Measurements from ENCODE around the gene RGS2. TPM values are rescaled to one million over a fixed set of nuclear protein-coding genes. Genes with fewer than 3 reads are reported as not detected.

The RGS2 gene, protein sequence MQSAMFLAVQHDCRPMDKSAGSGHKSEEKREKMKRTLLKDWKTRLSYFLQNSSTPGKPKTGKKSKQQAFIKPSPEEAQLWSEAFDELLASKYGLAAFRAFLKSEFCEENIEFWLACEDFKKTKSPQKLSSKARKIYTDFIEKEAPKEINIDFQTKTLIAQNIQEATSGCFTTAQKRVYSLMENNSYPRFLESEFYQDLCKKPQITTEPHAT
- 53.8 to 89.9 TPM (median 58.2 TPM) in 5 replicates for total RNA-seq (2022; extraction: Qiagen RNA extraction; ENCODE audit: low read depth)

DNA sequence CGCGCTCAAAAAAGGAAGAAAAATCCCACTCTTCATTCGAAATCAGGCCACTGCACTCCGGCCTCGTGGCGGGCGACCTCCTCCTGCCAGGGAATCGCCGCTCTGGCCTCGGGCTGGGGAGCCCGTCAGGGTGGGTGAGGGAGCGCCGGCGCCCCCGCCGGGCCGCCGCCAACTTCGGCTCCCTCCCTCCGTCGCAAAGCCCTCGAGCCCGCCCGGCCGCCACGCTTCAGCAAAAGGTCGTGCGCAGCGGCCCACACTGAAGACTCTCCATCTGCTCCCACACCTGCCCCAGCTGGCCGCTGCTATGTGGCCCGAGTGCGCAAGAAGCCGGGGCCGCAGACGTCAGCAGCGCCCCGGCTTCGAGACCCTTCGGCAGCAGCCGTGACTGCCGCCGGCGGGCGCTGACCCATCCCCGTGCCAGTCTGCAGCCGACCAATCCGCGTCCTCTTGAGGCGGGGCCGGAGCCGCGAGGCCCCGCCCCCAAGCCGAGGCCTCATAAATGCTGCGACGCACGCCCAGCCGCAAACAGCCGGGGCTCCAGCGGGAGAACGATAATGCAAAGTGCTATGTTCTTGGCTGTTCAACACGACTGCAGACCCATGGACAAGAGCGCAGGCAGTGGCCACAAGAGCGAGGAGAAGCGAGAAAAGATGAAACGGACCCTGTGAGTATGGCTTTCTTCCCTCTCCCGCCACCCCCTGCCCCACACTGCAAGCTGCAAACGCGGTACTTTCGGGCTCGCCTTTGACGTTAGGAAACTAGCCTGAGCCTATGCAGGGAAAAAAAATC is at the start of gene RGS2:
RGS2 (plus strand) TSS at position 522 of the 789 bp plus-strand sequence; CDS start at position 555, 33 bp downstream.

Other genes starting within 250 kb of the RGS2 start
- gene RGS1, start 233.3 kb upstream of the RGS2 start, total RNA-seq (2022; extraction: Qiagen RNA extraction; ENCODE audit: low read depth): not detected in 5 replicates
- not detected in 5 replicates for gene RGS13, start 172.9 kb upstream of the RGS2 start, total RNA-seq (2022; extraction: Qiagen RNA extraction; ENCODE audit: low read depth)